HuH-7.5 (cell line): ENCODE results near the gene PLAAT2.

ENCODE experiments used
- DNase-seq: peaks from one replicate; pipeline ENCODE4 v3.0.0; 2011; ENCODE audit warnings: low spot score

The PLAAT2 gene

DNA sequence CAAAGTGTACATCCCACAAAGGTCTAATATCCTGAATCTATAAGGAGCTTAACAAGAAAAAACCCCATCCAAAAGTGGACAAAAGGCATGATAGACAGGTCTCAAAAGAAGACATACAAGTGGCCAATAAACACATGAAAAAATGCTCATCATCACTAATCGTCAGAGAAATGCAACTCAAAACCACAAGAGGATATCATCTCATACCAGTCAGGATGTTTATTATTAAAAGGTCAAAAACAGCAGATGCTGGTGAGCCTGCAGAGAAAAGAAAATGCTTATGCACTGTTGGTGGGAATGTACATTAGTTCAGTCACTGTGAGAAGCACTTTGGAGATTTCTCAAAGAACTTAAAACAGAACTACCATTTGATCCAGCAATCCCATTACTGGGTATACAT is 44.6 kb downstream of the PLAAT2 start:
- no peak for DNase-seq

DNA sequence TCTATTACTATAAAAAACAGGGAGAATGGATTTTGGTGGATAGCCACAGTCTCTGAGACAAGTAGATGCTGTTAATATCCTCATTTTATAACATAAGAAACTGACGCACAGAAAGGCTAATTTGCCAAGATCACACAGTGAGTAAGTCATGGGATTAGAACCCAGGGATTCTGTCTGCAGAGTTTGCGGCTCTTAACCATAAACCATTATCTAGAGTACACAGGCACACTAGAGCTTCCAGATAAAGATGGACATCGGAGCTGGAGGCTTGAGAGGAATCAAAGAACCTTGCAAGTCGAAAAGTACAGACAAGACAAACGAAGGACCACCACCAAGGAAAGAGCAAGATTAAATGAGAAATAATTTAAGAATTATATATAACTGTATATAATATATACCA is 46.0 kb downstream of the PLAAT2 start:
- no peak for DNase-seq

GRCh38 chr11:63516109-63516508 is 47.1 kb downstream of the PLAAT2 start:
- no peak for DNase-seq

GRCh38 chr11:63512816-63513215 is 50.4 kb downstream of the PLAAT2 start:
- DNase-seq = no peak

GRCh38 chr11:63511048-63511748 is 52.0 kb downstream of the PLAAT2 start:
- no peak for DNase-seq

- DNase-seq = no peak
These were observed 52.7 kb downstream of the PLAAT2 start for GRCh38 chr11:63510360-63511047.

GRCh38 chr11:63508745-63509144 is 54.4 kb downstream of the PLAAT2 start:
- DNase-seq = no peak

DNA sequence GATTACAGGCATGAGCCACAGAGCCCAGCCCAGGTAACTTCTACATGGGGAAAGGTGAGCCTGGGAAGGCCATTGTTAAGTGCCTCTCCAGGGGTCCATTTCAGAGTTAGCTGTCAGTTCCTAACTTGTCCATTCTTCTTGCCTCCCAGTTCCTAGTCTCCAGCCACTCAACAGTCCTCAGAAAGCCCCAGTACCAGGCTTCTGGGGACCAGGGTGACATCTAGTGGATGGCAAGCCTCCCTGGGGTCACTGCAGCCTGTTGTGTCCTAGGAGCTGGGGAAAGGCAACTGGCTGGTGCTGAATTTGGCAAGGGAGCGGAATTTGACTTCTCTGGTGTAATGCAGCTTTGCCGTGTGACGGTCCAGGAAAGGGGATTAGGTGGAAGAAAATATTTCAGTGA is 55.2 kb downstream of the PLAAT2 start:
- peak; percentile 94 for DNase-seq

DNA sequence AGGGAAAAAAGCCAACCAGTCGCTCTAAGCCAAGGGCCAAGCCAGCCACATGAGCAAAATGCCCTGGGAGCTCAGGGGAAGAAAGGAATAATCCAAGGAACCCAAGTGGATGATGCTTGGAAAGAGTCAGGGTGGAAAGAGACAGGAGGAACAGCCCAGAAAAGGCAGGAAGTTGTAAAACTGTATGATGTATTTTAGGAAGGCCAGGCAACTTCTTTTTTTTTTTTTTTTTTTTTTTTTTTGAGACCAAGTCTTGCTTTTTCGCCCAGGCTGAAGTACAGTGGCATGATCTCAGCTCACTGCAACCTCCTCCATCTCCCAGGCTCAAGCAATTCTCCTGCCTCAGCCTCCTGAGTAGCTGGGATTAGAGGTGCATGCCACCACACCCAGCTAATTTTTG is 55.7 kb downstream of the PLAAT2 start:
- no peak for DNase-seq

DNA sequence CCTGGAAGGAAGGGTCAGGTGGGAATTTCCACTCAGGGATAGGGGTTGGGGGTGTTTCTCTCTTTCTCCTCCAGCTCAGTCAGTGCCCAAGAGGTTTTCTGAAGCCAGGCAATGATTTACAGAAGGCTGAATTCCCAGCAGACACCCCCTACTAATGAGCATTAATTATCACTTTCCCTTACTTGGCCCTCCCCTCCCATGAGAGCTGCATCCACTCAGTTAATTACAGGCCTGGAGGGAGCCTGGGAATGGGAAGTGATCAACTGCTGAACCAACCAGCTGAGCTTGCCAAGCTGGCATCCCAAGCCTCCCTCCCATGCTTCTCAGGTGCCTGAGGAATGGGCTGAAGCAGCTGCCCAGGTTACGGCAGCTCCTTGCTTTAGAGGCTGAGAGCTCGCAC is 56.3 kb downstream of the PLAAT2 start:
- DNase-seq = peak; percentile 10

DNA sequence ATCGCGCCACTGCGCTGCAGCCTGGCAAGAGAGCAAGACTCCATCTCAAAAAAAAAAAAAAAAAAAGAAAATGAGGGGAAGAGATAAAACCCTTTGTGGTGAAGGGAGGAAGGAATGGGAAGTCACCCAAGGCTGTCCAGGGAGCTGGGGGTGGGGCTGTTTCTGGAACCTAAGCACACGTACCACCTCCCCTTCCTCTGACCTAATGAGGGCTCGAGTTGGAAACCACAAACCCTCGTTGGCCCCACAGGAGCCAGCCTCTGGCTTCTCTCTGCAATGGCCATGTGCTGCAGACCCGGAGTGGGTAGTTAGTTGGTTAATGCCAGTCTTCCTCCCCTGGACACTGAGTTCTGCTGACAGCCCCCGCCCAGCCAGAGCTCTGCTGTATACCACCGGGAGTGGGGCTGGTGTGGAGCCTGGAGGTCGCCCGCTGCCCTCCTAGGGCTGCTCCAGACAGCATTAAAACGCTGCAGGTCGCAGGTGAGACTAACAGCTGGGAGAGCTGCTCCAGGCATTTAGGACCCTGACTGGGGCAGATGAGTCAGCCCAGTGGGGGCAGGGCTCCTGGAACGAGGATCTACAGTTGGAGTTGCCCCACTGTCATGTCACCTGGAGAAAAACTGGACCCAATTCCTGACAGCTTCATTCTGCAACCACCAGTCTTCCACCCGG is 57.2 kb downstream of the PLAAT2 start, which contains the start of gene LGALS12:
Gene LGALS12, plus strand, starts transcription at position 228 of the 672 bp plus-strand sequence. Its CDS starts 375 bp downstream, at position 603.
- DNase-seq = peak; percentile 7

DNA sequence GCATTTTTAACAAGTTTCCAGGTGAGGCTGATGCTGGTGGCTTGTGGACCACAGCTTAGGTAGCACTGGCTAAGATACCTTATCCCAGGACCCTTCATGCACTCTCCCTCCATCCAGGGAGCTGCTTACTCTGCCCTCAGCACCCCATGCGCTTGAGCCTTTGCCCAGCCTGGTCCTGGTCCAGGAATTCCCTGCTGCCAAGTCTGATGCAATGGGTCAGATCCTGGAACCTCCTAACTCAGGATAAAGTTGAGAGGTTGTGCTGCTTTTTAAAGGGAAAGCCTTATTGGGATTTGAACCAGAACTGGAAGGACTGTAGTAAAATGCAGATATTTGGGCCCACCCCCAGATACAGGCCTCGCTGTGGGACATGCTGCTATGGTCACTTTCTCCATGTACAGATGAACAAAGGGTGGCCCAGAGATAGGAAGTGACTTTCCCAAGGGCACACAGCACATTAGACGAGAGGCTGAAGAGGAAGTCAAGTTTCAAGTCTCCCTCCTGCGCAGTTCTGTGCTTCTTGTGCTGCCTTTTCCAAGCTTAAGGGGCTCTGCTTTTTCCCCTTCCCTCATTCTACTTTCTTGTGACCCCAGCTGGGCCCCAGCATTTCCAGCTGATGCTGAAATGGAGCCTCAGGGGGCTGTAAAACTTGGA is 58.1 kb downstream of the PLAAT2 start:
- DNase-seq = peak; percentile 23

GRCh38 chr11:63504054-63504453 is 59.1 kb downstream of the PLAAT2 start:
- no peak for DNase-seq

DNA sequence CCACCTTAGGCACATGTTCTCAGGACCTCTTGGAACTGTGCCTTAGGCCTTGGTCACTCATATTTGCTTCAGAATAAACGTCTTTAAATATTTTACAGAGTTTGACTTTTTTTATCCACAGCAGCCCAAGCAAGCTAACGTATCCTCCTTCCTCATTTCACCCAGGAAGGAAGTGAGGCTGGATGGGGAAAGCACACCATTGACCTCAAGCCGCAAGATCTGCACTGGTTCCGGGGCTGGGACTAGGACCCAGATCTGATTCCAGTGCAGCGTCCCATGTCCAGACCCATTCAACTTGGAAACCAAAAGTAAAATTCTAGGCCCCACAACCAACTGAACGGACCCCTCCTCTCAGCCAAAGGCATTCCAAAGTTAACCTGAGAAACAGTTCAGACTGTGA is 59.7 kb downstream of the PLAAT2 start:
- peak; percentile 11 for DNase-seq
